OCI-LY3 (cell line): Measurements from ENCODE around the gene CSRP3.

Source experiments
- H2AFZ ChIP-seq: fragments of 200-600, 300-600 bp; shearing (Covaris generic); 2 replicates; pipeline ENCODE4 v1.6.0; 2014; ENCODE audit warnings: antibody characterized with exemption, low read depth, low read length
- H3K27ac ChIP-seq: fragments of 200-600, 300-600 bp; sonication (generic); 2 replicates; pipeline ENCODE4 v1.5.1; 2014; ENCODE audit warnings: mild to moderate bottlenecking, low read length, moderate library complexity, mixed read lengths
- H3K27me3 ChIP-seq: fragments of 200-600, 300-600 bp; sonication (generic); 2 replicates; pipeline ENCODE4 v1.6.1; 2014; ENCODE audit warnings: low read depth, low read length, mixed read lengths
- H3K36me3 ChIP-seq: fragments of 200-600, 300-600 bp; sonication (generic); replicated peaks from 2 replicates; pipeline ENCODE3; 2014; ENCODE audit warnings: low read depth, low read length, mixed read lengths
- H3K4me1 ChIP-seq: fragments of 300-600, 200-600 bp; sonication (generic); 2 replicates; pipeline ENCODE4 v1.6.1; 2014; ENCODE audit warnings: low read length, mixed read lengths
- H3K4me2 ChIP-seq: fragments of 200-600, 300-600 bp; sonication (generic); 2 replicates; pipeline ENCODE4 v1.6.1; 2014; ENCODE audit warnings: low read length, mixed read lengths
- H3K4me3 ChIP-seq: fragments of 300-600, 200-600 bp; sonication (generic); 2 replicates; pipeline ENCODE4 v1.5.1; 2014; ENCODE audit warnings: antibody characterized with exemption, mild to moderate bottlenecking, low read length, moderate library complexity
- H3K79me2 ChIP-seq: fragments of 300-600, 200-600 bp; shearing (Covaris generic); 2 replicates; pipeline ENCODE4 v1.6.1; 2014; ENCODE audit warnings: mild to moderate bottlenecking, low read length, mixed read lengths
- H3K9ac ChIP-seq: fragments of 300-600, 200-600 bp; shearing (Covaris generic); 2 replicates; pipeline ENCODE4 v1.6.0; 2014; ENCODE audit warnings: mild to moderate bottlenecking, low read length, moderate library complexity
- H3K9me3 ChIP-seq: fragments of 200-600, 300-600 bp; shearing (Covaris generic); 2 replicates; pipeline ENCODE4 v1.6.1; 2014; ENCODE audit warnings: low read length, mixed read lengths; ENCODE audit not compliant: insufficient read depth
- H4K20me1 ChIP-seq: fragments of 200-600, 300-600 bp; sonication (generic); 2 replicates; pipeline ENCODE4 v1.6.1; 2016; ENCODE audit warnings: low read length, mixed read lengths; ENCODE audit not compliant: insufficient read depth
- EZH2phosphoT487 ChIP-seq: fragments of 200-600 bp; shearing (Covaris generic); IDR thresholded peaks from 2 replicates; pipeline ENCODE4 v1.6.1; 2018; ENCODE audit warnings: antibody characterized with exemption, mixed run types, low read depth
- TF ChIP-seq, protein P1 (sequence below): fragments of 200-600, 300-600 bp; sonication (generic); IDR thresholded peaks from 2 replicates; pipeline ENCODE4 v1.5.1; 2014; ENCODE audit warnings: antibody characterized with exemption, low read length, low read depth

CSRP3 gene

DNA sequence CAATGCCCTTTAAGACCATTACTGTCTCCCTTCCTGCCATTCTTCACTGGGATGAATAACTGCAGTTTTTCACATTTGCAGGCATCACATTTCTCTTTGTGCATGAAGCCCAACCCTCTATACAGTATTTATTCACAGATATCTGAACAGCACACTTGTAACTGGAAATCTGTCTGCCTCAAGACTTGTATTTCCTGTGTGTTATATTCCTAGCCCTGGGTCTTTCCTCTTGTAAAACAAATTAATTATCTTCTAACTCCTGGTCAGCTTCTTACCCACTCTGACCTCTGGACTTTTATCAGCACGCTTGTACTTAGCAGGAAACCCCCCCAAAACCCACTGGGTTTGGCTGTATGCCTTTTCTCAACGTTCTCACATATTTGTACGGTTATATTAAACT lies 2.0 kb downstream of the CSRP3 start:
- H3K27me3 ChIP-seq: no peaks in the 10 kb centered on the region; the same call in 1 of the 2 replicates
- H3K9me3 ChIP-seq: no peaks in the 10 kb centered on the region
- TF ChIP-seq, protein P1, sequence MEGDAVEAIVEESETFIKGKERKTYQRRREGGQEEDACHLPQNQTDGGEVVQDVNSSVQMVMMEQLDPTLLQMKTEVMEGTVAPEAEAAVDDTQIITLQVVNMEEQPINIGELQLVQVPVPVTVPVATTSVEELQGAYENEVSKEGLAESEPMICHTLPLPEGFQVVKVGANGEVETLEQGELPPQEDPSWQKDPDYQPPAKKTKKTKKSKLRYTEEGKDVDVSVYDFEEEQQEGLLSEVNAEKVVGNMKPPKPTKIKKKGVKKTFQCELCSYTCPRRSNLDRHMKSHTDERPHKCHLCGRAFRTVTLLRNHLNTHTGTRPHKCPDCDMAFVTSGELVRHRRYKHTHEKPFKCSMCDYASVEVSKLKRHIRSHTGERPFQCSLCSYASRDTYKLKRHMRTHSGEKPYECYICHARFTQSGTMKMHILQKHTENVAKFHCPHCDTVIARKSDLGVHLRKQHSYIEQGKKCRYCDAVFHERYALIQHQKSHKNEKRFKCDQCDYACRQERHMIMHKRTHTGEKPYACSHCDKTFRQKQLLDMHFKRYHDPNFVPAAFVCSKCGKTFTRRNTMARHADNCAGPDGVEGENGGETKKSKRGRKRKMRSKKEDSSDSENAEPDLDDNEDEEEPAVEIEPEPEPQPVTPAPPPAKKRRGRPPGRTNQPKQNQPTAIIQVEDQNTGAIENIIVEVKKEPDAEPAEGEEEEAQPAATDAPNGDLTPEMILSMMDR: no peak
- TF ChIP-seq EZH2phosphoT487: no peak
- H3K79me2 ChIP-seq: no peaks in the 10 kb centered on the region
- H3K4me2 ChIP-seq: no peak overlapping the region
- no peak overlapping the region for H3K27ac ChIP-seq
- H3K9ac ChIP-seq: no peak overlapping the region
- H3K36me3 ChIP-seq: no peaks in the 10 kb centered on the region
- no peaks in the 10 kb centered on the region for H4K20me1 ChIP-seq
- no peaks in the 10 kb centered on the region for H3K4me1 ChIP-seq
- H3K4me3 ChIP-seq: no peak overlapping the region
- no peak overlapping the region for H2AFZ ChIP-seq

DNA sequence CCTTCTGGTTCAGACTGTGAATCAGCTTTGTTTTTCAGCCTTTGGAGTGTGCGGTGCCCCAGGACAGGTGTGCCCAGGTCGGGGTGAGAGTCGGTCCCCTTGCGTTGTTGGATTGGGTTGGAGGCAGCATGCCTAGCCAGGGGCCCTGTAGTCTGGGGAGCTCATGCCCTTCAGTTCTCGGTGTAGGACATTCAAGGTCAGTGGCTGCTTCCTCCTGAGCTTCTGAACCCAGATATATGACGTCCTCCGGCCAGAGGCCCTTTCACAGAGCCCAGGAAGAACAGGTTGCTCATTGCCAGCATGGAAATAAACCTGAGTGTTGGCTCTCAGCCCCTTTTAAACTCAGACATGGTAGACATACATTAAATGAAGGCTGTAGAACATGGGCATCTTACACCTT lies 2.7 kb downstream of the CSRP3 start:
- H3K4me1 ChIP-seq: no peaks in the 10 kb centered on the region
- H3K9me3 ChIP-seq: no peaks in the 10 kb centered on the region
- H3K36me3 ChIP-seq: no peaks in the 10 kb centered on the region
- no peak overlapping the region for H3K4me2 ChIP-seq
- no peaks in the 10 kb centered on the region for H3K79me2 ChIP-seq
- H3K27ac ChIP-seq: no peak overlapping the region
- H3K4me3 ChIP-seq: no peak overlapping the region
- H4K20me1 ChIP-seq: no peaks in the 10 kb centered on the region
- no peaks in the 10 kb centered on the region; the same call in 1 of the 2 replicates for H3K27me3 ChIP-seq
- no peak overlapping the region for H3K9ac ChIP-seq
- no peak overlapping the region for H2AFZ ChIP-seq
- TF ChIP-seq, protein P1: no peak
- TF ChIP-seq EZH2phosphoT487: no peak

DNA sequence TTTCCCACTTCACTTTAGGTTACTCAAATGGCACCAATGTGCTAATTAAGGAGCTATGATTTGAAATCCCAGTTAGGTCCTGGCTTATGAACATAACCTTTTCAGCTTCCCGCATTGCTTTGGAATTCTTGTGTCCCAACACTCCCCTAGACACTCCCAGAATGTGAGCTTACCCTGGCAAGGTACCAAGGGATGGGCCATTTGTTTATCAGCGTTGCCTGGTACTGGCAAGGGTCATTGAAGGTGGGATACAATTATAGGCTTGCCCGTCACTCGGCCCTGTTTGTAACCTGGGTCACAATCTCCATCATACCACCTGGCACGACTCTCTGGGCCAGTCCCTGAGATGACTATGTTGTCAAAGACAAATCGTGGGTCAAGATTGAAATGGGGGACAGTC lies 5.4 kb downstream of the CSRP3 start:
- H3K27ac ChIP-seq: no peak overlapping the region
- H2AFZ ChIP-seq: no peak overlapping the region
- H3K79me2 ChIP-seq: no peaks in the 10 kb centered on the region
- H3K9ac ChIP-seq: no peak overlapping the region
- TF ChIP-seq, protein P1: no peak
- TF ChIP-seq EZH2phosphoT487: no peak
- no peak overlapping the region for H3K4me2 ChIP-seq
- H3K9me3 ChIP-seq: no peaks in the 10 kb centered on the region
- no peak overlapping the region for H3K4me3 ChIP-seq
- no peaks in the 10 kb centered on the region for H3K4me1 ChIP-seq
- H3K36me3 ChIP-seq: no peaks in the 10 kb centered on the region
- no peaks in the 10 kb centered on the region for H3K27me3 ChIP-seq
- H4K20me1 ChIP-seq: no peaks in the 10 kb centered on the region

DNA sequence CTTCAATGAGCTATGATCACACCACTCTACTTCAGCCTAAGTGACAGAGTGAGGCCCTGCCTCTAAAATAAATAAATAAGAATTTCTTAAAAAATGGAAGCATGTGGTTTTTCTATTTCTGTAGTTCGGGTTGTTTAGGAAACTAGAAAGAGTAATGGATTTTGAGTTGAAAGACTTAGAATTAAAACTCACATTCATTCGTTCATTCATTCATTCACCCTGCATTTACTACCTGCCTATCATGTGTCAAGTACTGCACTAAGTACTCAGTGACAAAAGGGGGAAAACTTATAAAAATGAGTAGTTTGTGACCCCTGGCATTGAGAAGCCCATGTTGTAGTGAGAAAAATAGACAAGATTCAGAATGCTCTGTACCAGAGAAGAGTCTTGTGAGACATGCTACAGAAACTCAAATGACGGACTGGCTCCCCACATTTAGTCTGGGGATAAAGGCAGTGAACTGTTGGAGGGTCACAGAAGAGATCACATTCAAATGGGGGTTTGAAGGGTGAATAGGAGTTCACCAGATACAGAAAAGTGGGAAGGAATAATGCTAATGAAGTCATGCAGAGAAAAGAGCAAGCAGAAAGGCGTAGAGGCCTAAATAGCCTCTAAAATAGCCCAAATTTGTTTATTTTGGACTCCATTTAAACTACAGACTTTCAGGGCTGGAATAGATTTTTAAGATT lies 7.0 kb downstream of the CSRP3 start:
- Histone ChIP-seq H2AFZ (no peak overlapping the region), H3K36me3 (no peaks in the 10 kb centered on the region), H3K9ac (no peak overlapping the region), H4K20me1 (no peaks in the 10 kb centered on the region), H3K27ac (no peak overlapping the region), H3K4me1 (no peaks in the 10 kb centered on the region), H3K27me3 (no peaks in the 10 kb centered on the region), H3K9me3 (no peaks in the 10 kb centered on the region), H3K4me2 (no peak overlapping the region), H3K4me3 (no peak overlapping the region), H3K79me2 (no peaks in the 10 kb centered on the region)
- TF ChIP-seq, protein P1: no peak
- TF ChIP-seq EZH2phosphoT487: no peak
